Brain microvascular endothelial cell (primary cell): ENCODE data around the gene SPATA4.

Experiments used
- DNase-seq: peaks from one replicate; pipeline ENCODE4 v3.0.0-alpha.2; 2020
- H3K27ac ChIP-seq: fragments of 250-450 bp; sonication (Bioruptor Pico); 2 replicates; pipeline ENCODE4 v1.5.1; 2020; ENCODE audit warnings: mild to moderate bottlenecking, moderate library complexity
- H3K27me3 ChIP-seq: fragments of 250-450 bp; sonication (Bioruptor Pico); replicated peaks from 2 replicates; pipeline ENCODE4 v1.5.1; 2020; ENCODE audit warnings: mild to moderate bottlenecking
- H3K36me3 ChIP-seq: fragments of 250-450 bp; sonication (Bioruptor Pico); replicated peaks from 2 replicates; pipeline ENCODE4 v1.5.1; 2020; ENCODE audit warnings: mild to moderate bottlenecking
- H3K4me3 ChIP-seq: 2 replicates; pipeline ENCODE4 v1.5.1; 2011; ENCODE audit warnings: low read depth, mild to moderate bottlenecking, control low read depth, low read length, moderate library complexity
- in situ Hi-C: cut with HindIII; loops from 2 replicates; pipeline ENCODE4 v1.10.0; 2017; ENCODE audit warnings: low sequenced_read_pairs, low pct_ligation_motif_present
- TF ChIP-seq, protein P1 (sequence below): IDR thresholded peaks from 2 replicates; pipeline ENCODE4 v1.5.1; 2011; ENCODE audit warnings: low read depth, mild to moderate bottlenecking, moderate library complexity, low read length, control low read depth, inconsistent platforms; ENCODE audit errors: missing control alignments

The SPATA4 gene

DNA sequence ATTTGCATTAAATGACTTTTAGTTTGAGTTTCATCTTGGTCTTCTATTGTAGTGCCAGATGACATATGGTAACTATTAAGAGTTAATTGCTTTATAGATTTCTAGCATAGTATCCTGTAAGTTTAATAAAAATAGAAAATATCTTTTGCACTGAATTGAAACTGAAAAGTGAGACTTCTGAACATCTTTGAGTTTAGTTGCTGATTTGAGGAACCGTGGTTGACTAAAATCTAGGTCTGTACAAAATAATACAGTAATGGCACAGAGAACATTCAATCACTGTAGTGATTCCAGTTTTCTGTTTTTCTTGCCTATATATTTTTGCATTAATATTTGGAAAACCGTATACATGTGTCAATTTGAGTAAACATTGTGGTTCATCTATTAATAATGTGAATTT, 60.7 kb downstream of the SPATA4 start:
- Histone ChIP-seq H3K4me3 (no peak overlapping the region), H3K27me3 (no peaks in the 10 kb centered on the region), H3K36me3 (no peaks in the 10 kb centered on the region), H3K27ac (no peak overlapping the region)
- DNase-seq: no peak
- in situ Hi-C loops: no loop called here
- TF ChIP-seq, protein P1, sequence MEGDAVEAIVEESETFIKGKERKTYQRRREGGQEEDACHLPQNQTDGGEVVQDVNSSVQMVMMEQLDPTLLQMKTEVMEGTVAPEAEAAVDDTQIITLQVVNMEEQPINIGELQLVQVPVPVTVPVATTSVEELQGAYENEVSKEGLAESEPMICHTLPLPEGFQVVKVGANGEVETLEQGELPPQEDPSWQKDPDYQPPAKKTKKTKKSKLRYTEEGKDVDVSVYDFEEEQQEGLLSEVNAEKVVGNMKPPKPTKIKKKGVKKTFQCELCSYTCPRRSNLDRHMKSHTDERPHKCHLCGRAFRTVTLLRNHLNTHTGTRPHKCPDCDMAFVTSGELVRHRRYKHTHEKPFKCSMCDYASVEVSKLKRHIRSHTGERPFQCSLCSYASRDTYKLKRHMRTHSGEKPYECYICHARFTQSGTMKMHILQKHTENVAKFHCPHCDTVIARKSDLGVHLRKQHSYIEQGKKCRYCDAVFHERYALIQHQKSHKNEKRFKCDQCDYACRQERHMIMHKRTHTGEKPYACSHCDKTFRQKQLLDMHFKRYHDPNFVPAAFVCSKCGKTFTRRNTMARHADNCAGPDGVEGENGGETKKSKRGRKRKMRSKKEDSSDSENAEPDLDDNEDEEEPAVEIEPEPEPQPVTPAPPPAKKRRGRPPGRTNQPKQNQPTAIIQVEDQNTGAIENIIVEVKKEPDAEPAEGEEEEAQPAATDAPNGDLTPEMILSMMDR: no peak
